BLaER1 treated with 17β-estradiol and CSF1 and Interleukin-3, amounts not matched to agents 10 nM and 100 nM (cell line): ENCODE data around the gene SARS1.
A peak's percentile ranks its signal among the peaks of the same experiment; 100 is the strongest.

ENCODE experiments used
- H3K27ac ChIP-seq, 11 experiments: shearing (Covaris generic); formaldehyde crosslinking; 2 replicates each; pipeline ENCODE4 v1.8.1; 2022
- H3K27me3 ChIP-seq, 11 experiments: shearing (Covaris generic); formaldehyde crosslinking; 2 replicates each; pipeline ENCODE4 v1.8.1; 2022
- H3K36me3 ChIP-seq, 11 experiments: shearing (Covaris generic); formaldehyde crosslinking; 2 replicates each; pipeline ENCODE4 v1.8.1; 2022
- H3K4me1 ChIP-seq, 10 experiments: shearing (Covaris generic); formaldehyde crosslinking; 2 replicates each; pipeline ENCODE4 v1.8.1; 2022
- H3K4me2 ChIP-seq, 11 experiments: shearing (Covaris generic); formaldehyde crosslinking; 2 replicates each; pipeline ENCODE4 v1.8.1; 2022
- H3K4me3 ChIP-seq, 10 experiments: shearing (Covaris generic); formaldehyde crosslinking; 2 replicates each; pipeline ENCODE4 v1.8.1; 2022
- H3K9ac ChIP-seq, 11 experiments: shearing (Covaris generic); formaldehyde crosslinking; 2 replicates each; pipeline ENCODE4 v1.8.1; 2022
- H3K9me3 ChIP-seq, 11 experiments: shearing (Covaris generic); formaldehyde crosslinking; replicated peaks in 1 of 11; 2 replicates each; pipeline ENCODE4 v1.8.1; 2022
- H4K20me1 ChIP-seq, 11 experiments: shearing (Covaris generic); formaldehyde crosslinking; 2 replicates each; pipeline ENCODE4 v1.8.1; 2022
- Cebpa-rat ChIP-seq, 11 experiments: shearing (Covaris generic); IDR thresholded peaks; 2 replicates each; pipeline ENCODE4 v1.8.1; 2022

The SARS1 gene

GRCh38 chr1:109188200-109188599 is 25.5 kb upstream of the SARS1 start:
- H3K36me3 ChIP-seq = no peaks in the 10 kb centered on the region
- no peak overlapping the region for H3K4me3 ChIP-seq
- H3K9ac ChIP-seq = no peak overlapping the region
- no peak for TF ChIP-seq Cebpa-rat (IDR thresholded peaks at IDR 0.05)
- no peak overlapping the region for H3K4me2 ChIP-seq
- H3K27ac ChIP-seq = no peak overlapping the region
- no peaks in the 10 kb centered on the region for H3K9me3 ChIP-seq
- H3K27me3 ChIP-seq = peaks cover 0 to 12% (median 0%) of the 10 kb centered on the region in 11 experiments; a peak in 2 of 22 replicates
- peaks cover 0 to 4% (median 1%) of the 10 kb centered on the region in 10 experiments; a peak in 4 of 20 replicates for H3K4me1 ChIP-seq
- no peaks in the 10 kb centered on the region for H4K20me1 ChIP-seq

- Histone ChIP-seq H3K36me3 (no peaks in the 10 kb centered on the region), H3K4me3 (no peak overlapping the region), H3K4me2 (no peak overlapping the region), H4K20me1 (no peaks in the 10 kb centered on the region), H3K27me3 (peaks cover 0 to 12% (median 0%) of the 10 kb centered on the region in 11 experiments; a peak in 2 of 22 replicates), H3K9me3 (no peaks in the 10 kb centered on the region), H3K4me1 (peaks cover 0 to 10% (median 5%) of the 10 kb centered on the region in 10 experiments; a peak in 11 of 20 replicates), H3K9ac (no peak overlapping the region), H3K27ac (no peak overlapping the region)
- no peak for TF ChIP-seq Cebpa-rat (IDR thresholded peaks at IDR 0.05)
These were observed 24.9 kb upstream of the SARS1 start for GRCh38 chr1:109188781-109189180.

- Histone ChIP-seq H3K4me1 (peaks cover 0 to 16% (median 9%) of the 10 kb centered on the region in 10 experiments; a peak in 11 of 20 replicates), H3K4me2 (no peak overlapping the region), H3K9ac (no peak overlapping the region), H3K27me3 (peaks cover 0 to 12% (median 0%) of the 10 kb centered on the region in 11 experiments; a peak in 2 of 22 replicates), H4K20me1 (no peaks in the 10 kb centered on the region), H3K9me3 (no peaks in the 10 kb centered on the region), H3K4me3 (no peak overlapping the region), H3K36me3 (no peaks in the 10 kb centered on the region), H3K27ac (no peak overlapping the region)
- no peak for TF ChIP-seq Cebpa-rat (IDR thresholded peaks at IDR 0.05)
These were observed 23.5 kb upstream of the SARS1 start for GRCh38 chr1:109190189-109190588.

- Histone ChIP-seq H4K20me1 (no peaks in the 10 kb centered on the region), H3K27ac (no peak overlapping the region), H3K4me1 (peaks cover 0 to 16% (median 9%) of the 10 kb centered on the region in 10 experiments; a peak in 11 of 20 replicates), H3K9me3 (no peaks in the 10 kb centered on the region), H3K9ac (no peak overlapping the region), H3K4me2 (no peak overlapping the region; a peak in 1 of 22 replicates), H3K27me3 (peaks cover 0 to 6% (median 0%) of the 10 kb centered on the region in 11 experiments; a peak in 2 of 22 replicates), H3K4me3 (no peak overlapping the region), H3K36me3 (no peaks in the 10 kb centered on the region)
- TF ChIP-seq Cebpa-rat (IDR thresholded peaks at IDR 0.05) = no peak
These were observed 22.3 kb upstream of the SARS1 start for GRCh38 chr1:109191377-109191776.

GRCh38 chr1:109191891-109192290 is 21.8 kb upstream of the SARS1 start:
- Histone ChIP-seq H3K9me3 (no peaks in the 10 kb centered on the region), H3K36me3 (no peaks in the 10 kb centered on the region), H3K4me3 (no peak overlapping the region), H3K9ac (no peak overlapping the region), H3K4me1 (peaks cover 0 to 17% (median 9%) of the 10 kb centered on the region in 10 experiments; a peak in 11 of 20 replicates), H3K4me2 (no peak overlapping the region), H4K20me1 (no peaks in the 10 kb centered on the region), H3K27me3 (peaks cover 0 to under 1% (median 0%) of the 10 kb centered on the region in 11 experiments; a peak in 1 of 22 replicates), H3K27ac (no peak overlapping the region)
- no peak for TF ChIP-seq Cebpa-rat (IDR thresholded peaks at IDR 0.05)

- Histone ChIP-seq H3K4me3 (no peak overlapping the region), H3K36me3 (no peaks in the 10 kb centered on the region), H3K27me3 (no peaks in the 10 kb centered on the region; a peak in 1 of 22 replicates), H3K9ac (no peak overlapping the region), H3K9me3 (no peaks in the 10 kb centered on the region), H4K20me1 (no peaks in the 10 kb centered on the region), H3K27ac (no peak overlapping the region), H3K4me1 (peaks cover 0 to 22% (median 9%) of the 10 kb centered on the region in 10 experiments; a peak in 11 of 20 replicates), H3K4me2 (no peak overlapping the region)
- no peak for TF ChIP-seq Cebpa-rat (IDR thresholded peaks at IDR 0.05)
These were observed 21.3 kb upstream of the SARS1 start for GRCh38 chr1:109192433-109192832.

GRCh38 chr1:109193653-109194590 is 19.8 kb upstream of the SARS1 start:
- Histone ChIP-seq H3K27ac (no peak overlapping the region), H3K4me2 (peak overlapping the region in 9 of 11 experiments; percentile 2 to 44 (median 14); a peak in 10 of 22 replicates), H3K9me3 (no peaks in the 10 kb centered on the region), H3K27me3 (no peaks in the 10 kb centered on the region; a peak in 1 of 22 replicates), H3K9ac (0 out of 22 replicates have a peak overlapping the region, but pooled peaks of 1 of the 11 experiments have one; percentile 9), H3K4me3 (no peak overlapping the region), H4K20me1 (no peaks in the 10 kb centered on the region), H3K4me1 (peaks cover 0 to 22% (median 9%) of the 10 kb centered on the region in 10 experiments; a peak in 11 of 20 replicates), H3K36me3 (no peaks in the 10 kb centered on the region)
- TF ChIP-seq Cebpa-rat (IDR thresholded peaks at IDR 0.05) = no peak

GRCh38 chr1:109197158-109198042 is 16.3 kb upstream of the SARS1 start:
- Histone ChIP-seq H3K4me1 (peaks cover 4 to 22% (median 9%) of the 10 kb centered on the region in 10 experiments; a peak in 13 of 20 replicates), H3K9me3 (no peaks in the 10 kb centered on the region), H4K20me1 (no peaks in the 10 kb centered on the region), H3K4me2 (peak overlapping the region in 1 of 11 experiments; percentile 14; a peak in 1 of 22 replicates), H3K27me3 (no peaks in the 10 kb centered on the region), H3K36me3 (no peaks in the 10 kb centered on the region), H3K4me3 (no peak overlapping the region), H3K9ac (no peak overlapping the region), H3K27ac (no peak overlapping the region)
- TF ChIP-seq Cebpa-rat (IDR thresholded peaks at IDR 0.05) = no peak
